ENCODE measurements around the gene XPNPEP2.

Gene XPNPEP2

DNA sequence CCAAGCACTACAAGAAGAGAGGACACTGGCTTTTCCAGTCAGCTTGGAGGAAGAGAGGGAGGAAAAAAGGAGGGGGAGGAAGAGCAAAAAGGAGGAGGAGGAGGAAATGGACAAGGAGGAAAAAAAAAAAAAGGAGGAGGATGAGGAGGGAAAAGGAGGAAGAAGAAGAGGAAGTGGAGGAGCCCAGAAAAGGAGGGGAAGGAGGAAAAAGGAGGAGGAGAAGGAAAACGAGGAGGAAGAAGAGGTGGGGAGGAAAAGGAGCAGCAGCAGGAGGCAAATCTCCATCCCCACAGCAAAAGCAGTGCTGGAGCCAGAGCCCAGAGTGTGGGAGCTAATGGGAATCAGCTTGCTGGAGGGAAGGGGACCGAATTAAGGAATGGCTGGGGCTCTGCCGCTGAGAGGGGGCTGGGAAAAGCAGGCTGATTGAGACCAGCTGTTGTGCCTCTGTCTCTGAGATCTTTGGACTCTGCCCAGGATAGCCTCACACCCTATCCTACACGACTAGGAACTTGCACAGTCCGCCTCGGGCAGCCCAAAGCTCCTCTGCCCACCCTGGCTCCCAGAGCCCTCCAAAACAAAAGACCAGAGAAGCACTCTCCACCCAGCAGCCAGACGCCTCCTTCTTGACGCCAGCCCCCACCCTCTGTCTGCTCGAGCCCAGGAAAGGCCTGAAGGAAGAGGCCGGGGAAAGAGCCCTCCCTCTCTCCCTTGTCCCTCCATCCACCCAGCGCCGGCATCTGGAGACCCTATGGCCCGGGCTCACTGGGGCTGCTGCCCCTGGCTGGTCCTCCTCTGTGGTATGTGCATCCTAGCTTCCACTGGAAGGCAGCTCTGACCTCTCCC, at the start of gene XPNPEP2:
Gene XPNPEP2 (plus strand): TSS at position 514 of the 843 bp plus-strand sequence. CDS start 235 bp downstream, at position 749.
- DNase-seq (ENCODE audit: low read depth): no peak

GRCh38 chrX:129689796-129690195, 49.0 kb upstream of the XPNPEP2 start:
- DNase-seq (ENCODE audit: low read depth): no peak

DNA sequence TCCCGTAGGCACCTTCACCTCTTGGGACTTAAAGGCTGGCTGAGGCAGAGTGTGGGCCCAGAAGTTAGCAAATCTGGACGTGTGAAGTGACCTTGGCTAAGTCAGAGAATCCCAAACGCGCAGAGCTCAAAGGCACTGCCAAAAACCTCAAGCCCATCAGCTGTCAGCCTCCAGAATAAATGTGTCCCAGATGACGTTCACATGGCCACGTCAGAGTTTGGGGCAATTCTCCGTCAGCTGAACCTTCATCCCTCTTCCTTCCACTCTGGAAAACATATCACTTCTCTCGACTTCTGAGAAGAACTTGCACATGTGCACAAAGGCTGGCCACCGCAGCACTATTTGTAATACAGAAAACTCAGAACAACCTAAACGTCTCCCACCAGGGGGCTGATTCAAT, 48.3 kb upstream of the XPNPEP2 start:
- DNase-seq (ENCODE audit: low read depth): no peak

- no peak for DNase-seq (ENCODE audit: low read depth)
These were observed 45.4 kb upstream of the XPNPEP2 start for GRCh38 chrX:129693354-129693753.

GRCh38 chrX:129694805-129695204, 44.0 kb upstream of the XPNPEP2 start:
- DNase-seq (ENCODE audit: low read depth): no peak

DNA sequence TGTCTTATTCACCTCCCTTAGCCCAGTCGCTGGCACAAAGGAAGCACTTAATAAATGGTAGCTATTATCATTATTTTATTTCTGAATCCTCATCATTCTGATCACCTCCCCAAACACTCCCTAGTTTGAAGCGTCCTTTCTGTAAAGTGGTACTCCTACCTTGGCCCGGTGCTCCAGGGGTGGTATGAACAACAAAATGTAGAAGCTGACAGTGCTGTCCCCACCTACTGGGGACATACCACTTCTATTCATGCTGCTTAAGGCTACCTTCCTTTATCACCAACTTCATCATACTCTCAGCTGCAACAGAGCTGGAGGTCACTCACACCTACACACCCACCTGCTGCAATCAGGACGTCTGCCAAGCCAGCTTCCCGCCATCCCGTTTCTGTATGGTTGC, 43.2 kb upstream of the XPNPEP2 start:
- no peak for DNase-seq (ENCODE audit: low read depth)

DNA sequence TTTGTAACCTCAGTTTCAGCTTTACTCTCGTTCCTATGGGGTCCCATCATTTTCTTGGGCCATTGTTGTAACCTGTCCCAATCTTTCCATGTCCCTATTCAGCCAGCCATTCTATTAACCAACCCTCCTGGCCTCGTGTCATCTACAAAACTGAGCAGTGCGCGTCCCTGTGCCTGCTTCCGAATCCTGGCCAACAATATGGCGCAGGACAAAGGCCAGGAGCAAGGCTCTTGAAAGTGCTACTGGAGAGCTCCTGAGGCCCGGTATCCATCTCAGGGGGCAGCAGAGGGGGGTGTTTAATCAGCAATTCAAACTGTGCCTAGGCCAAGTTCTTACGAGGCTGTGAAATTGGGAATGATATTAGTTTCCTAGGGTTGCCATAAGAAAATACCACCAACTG, 42.8 kb upstream of the XPNPEP2 start:
- DNase-seq (ENCODE audit: low read depth): no peak

DNA sequence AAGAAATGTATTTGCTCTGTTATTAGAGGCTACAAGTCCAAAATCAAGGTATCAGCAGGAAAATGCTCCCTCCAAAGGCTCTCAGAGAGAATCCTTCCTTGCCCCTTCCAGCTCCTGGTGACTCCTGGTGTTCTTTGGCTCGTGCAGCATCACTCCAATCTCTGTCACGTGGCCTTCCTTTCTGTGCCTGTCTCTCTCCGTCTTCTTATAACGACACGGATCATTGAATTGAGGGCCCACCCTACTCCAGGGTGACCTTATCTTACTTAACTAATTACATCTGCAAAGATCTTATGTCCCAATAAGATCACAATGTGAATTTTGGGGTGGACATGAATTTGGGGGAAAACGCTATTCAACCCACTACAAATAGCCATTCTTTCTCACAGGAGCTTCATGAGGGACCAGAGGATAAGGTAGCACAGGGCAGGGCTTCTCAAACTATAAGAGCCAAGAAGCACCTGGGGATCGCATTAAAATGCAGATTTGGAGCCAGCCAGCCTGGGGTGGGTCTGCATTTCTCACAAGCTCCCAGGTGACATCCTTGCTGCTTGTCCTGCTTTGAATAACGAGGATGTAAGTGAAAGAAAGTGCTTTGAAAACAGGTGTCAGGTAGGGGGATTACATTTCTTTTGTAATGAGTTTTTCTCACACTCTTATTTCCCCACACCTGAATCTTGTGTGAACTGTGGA, 42.2 kb upstream of the XPNPEP2 start:
- no peak for DNase-seq (ENCODE audit: low read depth)

DNA sequence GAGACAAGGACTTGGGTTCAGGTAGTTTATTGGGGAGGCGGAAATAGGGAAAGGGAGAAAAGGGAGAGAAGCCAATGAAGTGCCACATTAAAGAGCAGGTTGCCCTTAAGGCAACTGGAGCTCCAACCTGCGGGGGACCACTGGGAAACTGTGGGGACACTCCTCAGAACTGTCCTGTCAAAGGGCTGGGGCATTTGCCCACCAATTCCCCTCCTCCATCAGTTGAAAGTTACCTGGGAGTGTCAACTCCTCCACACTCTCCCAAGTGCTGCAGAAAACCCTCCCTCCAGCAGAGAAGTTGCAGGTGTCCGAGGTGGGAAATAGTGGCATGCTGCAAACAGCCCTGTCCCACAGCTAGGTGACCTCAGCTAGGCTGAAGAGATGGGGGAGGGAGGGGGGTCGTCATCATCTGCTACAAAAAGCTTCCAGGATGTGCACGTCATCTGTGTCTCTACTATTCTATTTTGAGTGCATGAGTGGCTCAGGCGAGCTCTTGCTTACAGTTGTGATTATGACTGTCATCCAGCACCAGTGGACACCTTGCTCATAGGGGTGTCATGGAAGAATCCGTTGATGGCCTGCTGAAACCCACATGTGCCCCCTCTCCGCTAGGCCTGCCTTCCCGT, 41.5 kb upstream of the XPNPEP2 start:
- no peak for DNase-seq (ENCODE audit: low read depth)

GRCh38 chrX:129698150-129698549, 40.6 kb upstream of the XPNPEP2 start:
- no peak for DNase-seq (ENCODE audit: low read depth)

- DNase-seq (ENCODE audit: low read depth): no peak
These were observed 38.2 kb upstream of the XPNPEP2 start for GRCh38 chrX:129700536-129700935.

GRCh38 chrX:129701624-129702069, 37.1 kb upstream of the XPNPEP2 start:
- peak; percentile 53 for DNase-seq (ENCODE audit: low read depth)

DNA sequence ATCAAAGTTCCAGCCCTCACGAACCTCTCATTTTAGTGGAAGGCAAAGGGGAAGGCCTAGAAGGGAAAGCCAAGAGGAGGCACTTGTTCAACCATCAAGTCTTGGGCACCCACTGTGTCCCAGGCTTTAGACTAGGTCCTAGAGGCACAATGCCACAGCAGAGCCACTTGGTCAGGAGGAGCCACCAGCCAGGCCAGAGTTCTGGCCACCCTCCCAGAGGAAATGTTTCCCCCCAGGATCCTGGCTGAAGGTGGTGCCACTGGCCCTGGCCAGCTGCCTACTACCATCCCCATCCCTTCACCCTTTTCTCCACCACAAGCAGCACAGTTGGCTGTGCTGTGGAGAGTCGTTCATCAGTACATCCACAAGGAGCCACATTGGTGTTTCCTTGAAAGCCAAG, 34.3 kb upstream of the XPNPEP2 start:
- no peak for DNase-seq (ENCODE audit: low read depth)

DNA sequence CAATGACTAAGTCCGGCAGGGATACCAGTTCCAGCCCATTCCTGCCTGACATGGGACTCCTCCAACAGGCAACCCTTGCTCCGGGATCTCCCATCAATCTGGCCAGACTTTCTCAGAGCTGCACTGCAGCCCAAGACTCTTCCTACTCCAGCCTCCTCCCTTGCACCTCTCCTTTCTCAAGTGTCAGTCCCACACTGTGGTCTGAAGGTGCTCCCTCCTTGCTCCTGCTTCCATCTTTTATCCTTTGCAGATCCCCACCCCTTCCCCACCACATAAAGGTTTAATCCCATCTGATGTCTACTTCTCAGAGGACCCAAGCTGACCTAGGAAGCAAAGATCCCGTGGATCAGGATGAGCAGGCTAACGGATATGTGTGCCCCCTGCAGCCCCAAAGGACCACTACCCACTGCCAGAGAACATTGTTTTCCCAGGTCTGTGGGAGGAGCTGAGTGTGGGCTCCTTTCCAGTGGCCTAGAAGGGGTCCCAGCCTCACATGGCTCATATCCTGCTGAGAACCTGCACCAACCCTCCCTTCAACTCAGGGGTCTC, 33.3 kb upstream of the XPNPEP2 start:
- no peak for DNase-seq (ENCODE audit: low read depth)

- no peak for DNase-seq (ENCODE audit: low read depth)
These were observed 32.8 kb upstream of the XPNPEP2 start for GRCh38 chrX:129705988-129706387.

GRCh38 chrX:129706400-129707072, 32.2 kb upstream of the XPNPEP2 start:
- no peak for DNase-seq (ENCODE audit: low read depth)

DNA sequence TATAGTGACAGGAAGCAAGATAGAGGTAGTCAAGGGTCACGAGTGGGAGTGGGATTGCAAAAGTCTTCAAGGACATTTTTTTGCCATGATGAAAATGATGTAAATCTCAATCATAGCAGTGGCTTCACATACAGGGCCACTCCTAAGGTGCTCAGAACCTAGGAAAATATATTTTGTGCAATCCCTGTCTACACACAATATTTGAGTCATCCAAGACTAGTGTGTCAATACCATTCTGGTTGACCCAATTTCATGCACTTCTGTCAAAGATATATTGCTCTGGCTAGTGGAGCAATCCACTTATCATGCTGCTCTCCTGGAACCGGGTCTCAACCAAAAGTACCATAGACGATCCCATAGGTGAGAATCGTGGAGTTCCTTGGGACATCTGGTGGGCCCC, 24.2 kb upstream of the XPNPEP2 start:
- DNase-seq (ENCODE audit: low read depth): no peak

DNA sequence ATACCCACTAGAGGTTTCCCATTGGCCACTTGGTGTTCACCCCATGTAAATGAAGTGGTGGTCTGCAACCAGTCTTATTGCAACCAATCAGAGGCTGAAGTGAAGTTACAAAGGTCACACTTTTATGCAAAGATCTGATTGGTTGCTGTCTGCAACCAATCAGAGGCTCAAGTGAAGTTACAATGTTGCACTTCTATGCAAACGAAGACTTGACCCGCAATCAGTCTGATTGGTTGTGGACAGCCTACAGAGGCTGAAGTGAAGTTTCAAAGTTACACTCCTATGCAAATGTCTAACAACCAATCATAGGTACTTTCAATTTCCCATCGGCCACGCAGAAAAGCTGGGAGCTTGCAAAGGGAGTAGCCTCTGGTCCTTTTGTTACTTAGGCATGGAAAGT, 22.3 kb upstream of the XPNPEP2 start:
- DNase-seq (ENCODE audit: low read depth): no peak

- no peak for DNase-seq (ENCODE audit: low read depth)
These were observed 20.9 kb upstream of the XPNPEP2 start for GRCh38 chrX:129717892-129718291.

DNA sequence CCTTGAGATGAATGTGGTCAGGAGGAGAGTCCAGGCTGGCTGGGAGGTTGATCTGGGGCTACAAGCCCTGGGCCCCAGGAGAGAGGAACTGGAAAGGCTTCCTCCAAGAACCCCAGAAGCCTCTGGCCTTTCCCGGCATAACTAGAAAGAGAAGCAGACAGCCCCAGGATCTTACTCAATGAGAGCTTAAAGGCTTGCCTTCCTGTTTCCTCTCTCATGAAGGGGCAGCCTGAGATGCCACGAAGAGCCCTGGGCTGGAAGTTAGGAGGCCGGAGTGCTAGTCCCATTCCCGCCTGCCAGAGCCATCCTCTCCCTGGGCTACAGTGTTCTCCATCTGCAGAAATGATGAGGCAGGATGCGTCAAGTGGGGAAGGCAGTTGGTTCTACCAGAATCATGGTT, 20.1 kb upstream of the XPNPEP2 start:
- DNase-seq (ENCODE audit: low read depth): no peak

DNA sequence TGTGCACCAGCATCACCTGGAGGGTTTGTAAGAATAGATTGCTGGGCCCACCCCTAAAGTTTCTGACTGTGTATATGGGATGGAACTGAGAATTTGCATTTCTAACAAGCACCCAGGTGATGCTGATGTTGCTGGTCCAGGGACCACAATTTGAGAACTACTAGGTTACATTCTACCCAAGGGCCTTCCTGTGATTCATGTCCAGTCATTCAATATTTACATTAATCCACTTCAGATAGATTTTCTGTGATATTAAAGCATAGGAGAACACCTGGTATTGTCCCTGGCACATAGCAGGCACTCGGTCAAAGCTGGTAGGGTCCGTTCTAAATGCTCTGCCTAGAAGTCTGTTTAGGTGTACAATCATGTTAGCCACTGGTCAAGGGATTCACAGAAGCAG, 19.5 kb upstream of the XPNPEP2 start:
- DNase-seq (ENCODE audit: low read depth): no peak

GRCh38 chrX:129719931-129720530, 18.7 kb upstream of the XPNPEP2 start:
- DNase-seq (ENCODE audit: low read depth): no peak

Measured in GM04503 (cell line).